PC-3 (cell line): ENCODE results near the gene AARS2. TPM values are rescaled to one million over a fixed set of nuclear protein-coding genes. Genes with fewer than 3 reads are reported as not detected.
"Not testable (repeated sequence)": the region's sequence is repeated elsewhere in the genome, so short reads cannot be mapped to it uniquely, and the experiment has no call there.

Source experiments
- ATAC-seq: fragments of 200-7000 bp; cut with Tn5 transposase; 2 replicates; pipeline ENCODE4 v1.9.1; 2020; ENCODE audit warnings: mild to moderate bottlenecking, moderate library complexity
- BruUV-seq: library from RNA; stranded (reverse); fragments of 400-500 nt; replicated peaks from 2 replicates; lab custom pipeline; 2021; lab: Mats Ljungman, UMichigan
- CTCF ChIA-PET: fragments of 300-600 bp; sonication (Branson Sonifier 250); formaldehyde crosslinking; loops from one replicate; lab custom pipeline; 2022; ENCODE audit warnings: antibody characterized with exemption; lab: Charles Lee
- POLR2A ChIA-PET: fragments of 300-600 bp; sonication (Branson Sonifier 250); formaldehyde crosslinking; loops from one replicate; lab custom pipeline; 2022; ENCODE audit warnings: antibody characterized with exemption; ENCODE audit not compliant: unreplicated experiment; lab: Charles Lee
- DNase-seq: peaks from one replicate; pipeline ENCODE4 v3.0.0-alpha.2; 2015
- H2AFZ ChIP-seq: fragments of 300-600 bp; sonication (generic); 2 replicates; pipeline ENCODE4 v1.6.0; 2016; ENCODE audit warnings: antibody characterized with exemption, low read length
- H3F3A ChIP-seq: fragments of 300-600 bp; sonication (generic); one replicate; pipeline ENCODE4 v1.6.0; 2017; ENCODE audit warnings: antibody characterized with exemption, low read length, control low read depth, mild to moderate bottlenecking; ENCODE audit not compliant: unreplicated experiment
- H3K27ac ChIP-seq: fragments of 300-600 bp; sonication (generic); 2 replicates; pipeline ENCODE4 v1.5.1; 2016; ENCODE audit warnings: mild to moderate bottlenecking, low read length
- H3K27me3 ChIP-seq: fragments of 300-600 bp; sonication (generic); 2 replicates; pipeline ENCODE4 v1.6.1; 2016; ENCODE audit warnings: low read length, mixed read lengths
- H3K36me3 ChIP-seq: fragments of 300-600 bp; sonication (generic); 2 replicates; pipeline ENCODE4 v1.6.1; 2016; ENCODE audit warnings: low read depth, mixed run types, low read length, mixed read lengths
- H3K4me1 ChIP-seq: fragments of 300-600 bp; sonication (generic); 2 replicates; pipeline ENCODE4 v1.5.1; 2016; ENCODE audit warnings: low read length; ENCODE audit not compliant: insufficient read depth
- H3K4me2 ChIP-seq: fragments of 300-600 bp; sonication (generic); 2 replicates; pipeline ENCODE4 v1.6.0; 2016; ENCODE audit warnings: low read length
- H3K4me3 ChIP-seq: fragments of 300-600 bp; sonication (generic); 2 replicates; pipeline ENCODE4 v1.5.1; 2016; ENCODE audit warnings: mild to moderate bottlenecking, low read length, mixed read lengths
- H3K79me2 ChIP-seq: fragments of 300-600 bp; sonication (generic); 2 replicates; pipeline ENCODE4 v1.6.1; 2017; ENCODE audit warnings: low read length, mixed read lengths
- H3K9ac ChIP-seq: fragments of 300-600 bp; sonication (generic); 2 replicates; pipeline ENCODE4 v1.6.0; 2016; ENCODE audit warnings: mild to moderate bottlenecking, low read length
- H3K9me2 ChIP-seq: fragments of 300-600 bp; sonication (generic); replicated peaks from 2 replicates; pipeline ENCODE4 v1.6.1; 2016; ENCODE audit warnings: mixed run types, low read length, mixed read lengths
- H3K9me3 ChIP-seq: fragments of 300-600 bp; sonication (generic); 2 replicates; pipeline ENCODE4 v1.6.1; 2016; ENCODE audit warnings: low read length, mixed read lengths
- H4K20me1 ChIP-seq: fragments of 300-600 bp; sonication (generic); 2 replicates; pipeline ENCODE4 v1.6.1; 2016; ENCODE audit warnings: low read length, mixed read lengths
- CTCF ChIP-seq: fragments of 300-600 bp; sonication (generic); conservative IDR thresholded peaks from 2 replicates; pipeline ENCODE4 v1.5.1; 2017; ENCODE audit warnings: antibody characterized with exemption, low read depth, mild to moderate bottlenecking, low read length
- EZH2 ChIP-seq: fragments of 300-600 bp; sonication (generic); IDR thresholded peaks from one replicate; pipeline ENCODE4 v1.6.1; 2017; ENCODE audit warnings: antibody characterized with exemption, mild to moderate bottlenecking, low read length; ENCODE audit not compliant: unreplicated experiment
- EZH2phosphoT487 ChIP-seq: fragments of 300-600 bp; sonication (generic); IDR thresholded peaks from 2 replicates; pipeline ENCODE4 v1.6.1; 2018; ENCODE audit warnings: mild to moderate bottlenecking, antibody characterized with exemption, low read length, borderline replicate concordance
- intact Hi-C: fragments of 100-400 bp; cut with micrococcal nuclease; formaldehyde crosslinking; loops from 2 replicates; pipeline ENCODE4 v1.9.0; 2023
- total RNA-seq: library from RNA; depleted of rRNA; stranded (reverse); fragments of >200 nt; gene quantifications from 2 replicates; pipeline ENCODE4 v1.2.3, GENCODE V29; 2014

Gene AARS2
- total RNA-seq, 1 experiment from 2014 or later: 26.2 TPM

GRCh38 chr6:44332585-44332984 lies 19.4 kb upstream of the AARS2 start:
- H3K27me3 ChIP-seq: peaks cover 26% of the 10 kb centered on the region
- no peak overlapping the region for H3K4me2 ChIP-seq
- ChIA-PET POLR2A (no interaction called here), CTCF (interaction anchor here (0.6 kb wide), 1 partner anchor 82 kb away, joined by 3 read pairs; no protein-coding TSS in a partner anchor)
- ATAC-seq (no peak), DNase-seq (no peak)
- no peaks in the 10 kb centered on the region for H3K9me3 ChIP-seq
- H3K9ac ChIP-seq: no peak overlapping the region
- H3K36me3 ChIP-seq: no peaks in the 10 kb centered on the region
- H3K79me2 ChIP-seq: no peaks in the 10 kb centered on the region
- no peaks in the 10 kb centered on the region for H4K20me1 ChIP-seq
- H3K27ac ChIP-seq: no peak overlapping the region
- no peaks in the 10 kb centered on the region for H3K9me2 ChIP-seq
- intact Hi-C loops: no loop called here
- no peak overlapping the region for H2AFZ ChIP-seq
- TF ChIP-seq EZH2phosphoT487 (no peak), EZH2 (no peak), CTCF (no peak)
- no TSS peak for BruUV-seq
- H3F3A ChIP-seq: no peaks in the 10 kb centered on the region
- H3K4me1 ChIP-seq: no peaks in the 10 kb centered on the region
- no peak overlapping the region for H3K4me3 ChIP-seq

GRCh38 chr6:44329858-44330257 lies 16.7 kb upstream of the AARS2 start:
- ATAC-seq (no peak), DNase-seq (no peak)
- Histone ChIP-seq H2AFZ (no peak overlapping the region), H3K4me1 (no peaks in the 10 kb centered on the region), H3K27me3 (peaks cover 20% of the 10 kb centered on the region), H4K20me1 (no peaks in the 10 kb centered on the region), H3K36me3 (no peaks in the 10 kb centered on the region), H3F3A (no peaks in the 10 kb centered on the region), H3K9ac (no peak overlapping the region), H3K4me3 (no peak overlapping the region), H3K27ac (no peak overlapping the region), H3K79me2 (no peaks in the 10 kb centered on the region), H3K4me2 (no peak overlapping the region), H3K9me3 (no peaks in the 10 kb centered on the region), H3K9me2 (no peaks in the 10 kb centered on the region)
- TF ChIP-seq CTCF (no peak), EZH2 (no peak), EZH2phosphoT487 (no peak)
- intact Hi-C loops: no loop called here
- ChIA-PET CTCF (no interaction called here), POLR2A (no interaction called here)
- BruUV-seq: no TSS peak

GRCh38 chr6:44328203-44328602 lies 15.1 kb upstream of the AARS2 start:
- H3K36me3 ChIP-seq, H3K79me2 ChIP-seq, BruUV-seq, H3K9me3 ChIP-seq, DNase-seq, H3K27ac ChIP-seq, H3K4me2 ChIP-seq, H3K9ac ChIP-seq, H3K4me3 ChIP-seq, H2AFZ ChIP-seq, CTCF ChIA-PET, intact Hi-C loops, H3K4me1 ChIP-seq, H4K20me1 ChIP-seq, H3K9me2 ChIP-seq, POLR2A ChIA-PET, ATAC-seq, H3F3A ChIP-seq: not testable (repeated sequence)
- H3K27me3 ChIP-seq: peaks cover 20% of the 10 kb centered on the region
